Progenitor cell of endocrine pancreas (in vitro differentiated cells): Measurements from ENCODE around the gene RAD51B. TPM values are rescaled to one million over a fixed set of nuclear protein-coding genes. Genes with fewer than 3 reads are reported as not detected.

Source experiments
- DNase-seq: peaks from one replicate; pipeline ENCODE4 v3.0.0; 2021; ENCODE audit warnings: low spot score; ENCODE audit not compliant: unreplicated experiment
- H3K27ac Mint-ChIP-seq: 2 replicates; pipeline ENCODE4 v1.8.0; 2021; ENCODE audit warnings: mild to moderate bottlenecking, moderate library complexity, mixed read lengths
- H3K27me3 Mint-ChIP-seq: 2 replicates; pipeline ENCODE4 v1.8.0; 2021; ENCODE audit warnings: mixed read lengths
- H3K36me3 Mint-ChIP-seq: 2 replicates; pipeline ENCODE4 v1.8.0; 2022; ENCODE audit warnings: mixed read lengths; ENCODE audit not compliant: insufficient read depth
- H3K4me1 Mint-ChIP-seq: 2 replicates; pipeline ENCODE4 v1.8.0; 2021; ENCODE audit warnings: low read depth, mixed read lengths
- H3K4me3 Mint-ChIP-seq: 2 replicates; pipeline ENCODE4 v1.8.0; 2021; ENCODE audit warnings: low read depth, mild to moderate bottlenecking, moderate library complexity, mixed read lengths
- H3K9me3 Mint-ChIP-seq: 2 replicates; pipeline ENCODE4 v1.8.0; 2021; ENCODE audit warnings: low read depth, mixed read lengths
- total RNA-seq: library from RNA; stranded (reverse); gene quantifications from 2 replicates; pipeline ENCODE4 v1.2.1, GENCODE V29; 2021
- TF ChIP-seq, protein P1 (sequence below): fragments of 200-600 bp; sonication (generic); IDR thresholded peaks from one replicate; pipeline ENCODE4 v1.5.0; 2021; ENCODE audit warnings: antibody characterized with exemption, mild to moderate bottlenecking; ENCODE audit not compliant: unreplicated experiment

RAD51B gene
- total RNA-seq, 1 donor from 2014 or later, result 24.7 TPM

DNA sequence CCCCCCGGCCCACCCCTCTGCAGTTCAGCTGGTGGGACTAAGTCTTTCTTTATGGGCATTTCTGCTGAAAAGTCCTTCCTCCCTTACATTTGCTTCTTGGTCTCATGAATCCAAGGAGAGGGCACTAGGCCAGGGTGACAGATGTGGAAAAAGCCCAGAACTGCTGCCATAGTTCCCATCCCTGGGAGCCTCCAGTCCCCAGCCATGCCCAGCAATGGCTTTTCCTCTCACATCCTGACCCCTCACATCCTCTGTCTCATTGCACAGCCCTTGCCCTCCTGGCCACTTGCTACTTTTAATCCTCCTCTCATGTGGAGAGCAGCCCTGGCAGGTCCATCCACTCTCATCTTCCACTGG lies 850.8 kb downstream of the RAD51B start:
- Mint-ChIP-seq H3K27me3 (no peaks in the 10 kb centered on the region), H3K4me3 (no peak overlapping the region), H3K4me1 (peaks cover 11% of the 10 kb centered on the region), H3K36me3 (no peaks in the 10 kb centered on the region), H3K27ac (no peak overlapping the region), H3K9me3 (no peaks in the 10 kb centered on the region)
- TF ChIP-seq, protein P1, sequence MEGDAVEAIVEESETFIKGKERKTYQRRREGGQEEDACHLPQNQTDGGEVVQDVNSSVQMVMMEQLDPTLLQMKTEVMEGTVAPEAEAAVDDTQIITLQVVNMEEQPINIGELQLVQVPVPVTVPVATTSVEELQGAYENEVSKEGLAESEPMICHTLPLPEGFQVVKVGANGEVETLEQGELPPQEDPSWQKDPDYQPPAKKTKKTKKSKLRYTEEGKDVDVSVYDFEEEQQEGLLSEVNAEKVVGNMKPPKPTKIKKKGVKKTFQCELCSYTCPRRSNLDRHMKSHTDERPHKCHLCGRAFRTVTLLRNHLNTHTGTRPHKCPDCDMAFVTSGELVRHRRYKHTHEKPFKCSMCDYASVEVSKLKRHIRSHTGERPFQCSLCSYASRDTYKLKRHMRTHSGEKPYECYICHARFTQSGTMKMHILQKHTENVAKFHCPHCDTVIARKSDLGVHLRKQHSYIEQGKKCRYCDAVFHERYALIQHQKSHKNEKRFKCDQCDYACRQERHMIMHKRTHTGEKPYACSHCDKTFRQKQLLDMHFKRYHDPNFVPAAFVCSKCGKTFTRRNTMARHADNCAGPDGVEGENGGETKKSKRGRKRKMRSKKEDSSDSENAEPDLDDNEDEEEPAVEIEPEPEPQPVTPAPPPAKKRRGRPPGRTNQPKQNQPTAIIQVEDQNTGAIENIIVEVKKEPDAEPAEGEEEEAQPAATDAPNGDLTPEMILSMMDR, result no peak
- DNase-seq, result no peak

DNA sequence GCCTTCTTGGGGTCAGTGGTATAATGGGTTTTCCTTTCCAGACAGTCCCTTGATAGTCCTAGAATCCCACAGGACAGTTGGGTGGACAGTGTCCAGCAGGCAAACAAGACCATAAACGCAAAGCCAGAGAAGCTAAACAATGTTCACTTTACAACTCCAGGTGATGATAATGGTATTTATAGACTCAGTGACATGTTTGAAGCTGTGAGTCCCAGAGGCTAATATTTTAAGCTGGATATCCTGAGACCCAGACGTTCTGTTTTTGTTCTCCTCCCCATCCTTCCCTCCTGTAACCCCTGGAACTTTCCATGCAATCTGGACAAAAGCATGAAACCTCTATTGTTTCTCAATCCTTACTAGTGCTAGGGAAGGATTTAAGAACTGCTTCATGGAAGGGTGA lies 852.3 kb downstream of the RAD51B start:
- Mint-ChIP-seq H3K4me1 (peaks cover 10% of the 10 kb centered on the region), H3K36me3 (no peaks in the 10 kb centered on the region), H3K4me3 (no peak overlapping the region), H3K27me3 (no peaks in the 10 kb centered on the region), H3K27ac (no peak overlapping the region), H3K9me3 (no peaks in the 10 kb centered on the region)
- TF ChIP-seq, protein P1, result no peak
- no peak for DNase-seq

DNA sequence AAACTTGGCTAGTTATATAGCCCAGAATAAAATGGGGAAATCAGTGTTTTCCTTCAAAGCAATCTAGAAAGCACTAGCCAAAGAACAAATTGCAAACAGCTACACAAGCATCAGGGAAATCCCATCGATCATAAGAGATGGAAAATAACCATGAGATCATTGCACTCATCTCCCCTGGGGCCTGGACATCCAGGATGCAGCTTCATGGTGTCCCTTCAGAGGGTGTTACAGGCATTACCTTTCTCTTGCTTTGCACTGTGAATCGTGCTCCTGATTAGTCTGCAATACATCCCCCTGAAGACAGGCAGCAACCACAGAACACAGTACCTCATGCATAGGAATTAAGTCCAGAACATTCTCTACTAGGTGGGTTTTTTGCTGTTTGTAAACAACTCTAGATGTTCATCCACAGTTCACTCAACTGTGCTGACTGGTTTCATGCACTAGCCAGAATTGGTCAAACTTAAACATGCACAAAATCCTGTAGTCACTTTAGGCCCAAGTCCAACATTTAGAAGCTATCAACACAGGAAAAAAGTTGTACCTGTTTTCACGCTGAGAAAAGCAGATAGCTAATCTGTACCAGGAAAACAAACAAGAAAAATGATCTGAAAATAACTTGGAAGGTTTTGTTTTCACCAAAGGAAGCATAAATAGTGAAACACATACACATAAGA lies 853.2 kb downstream of the RAD51B start:
- no peak for DNase-seq
- Mint-ChIP-seq H3K9me3 (no peaks in the 10 kb centered on the region), H3K36me3 (no peaks in the 10 kb centered on the region), H3K4me3 (no peak overlapping the region), H3K4me1 (peaks cover 4% of the 10 kb centered on the region), H3K27me3 (no peaks in the 10 kb centered on the region), H3K27ac (peak overlapping the region; percentile 8)
- TF ChIP-seq, protein P1, result no peak

DNA sequence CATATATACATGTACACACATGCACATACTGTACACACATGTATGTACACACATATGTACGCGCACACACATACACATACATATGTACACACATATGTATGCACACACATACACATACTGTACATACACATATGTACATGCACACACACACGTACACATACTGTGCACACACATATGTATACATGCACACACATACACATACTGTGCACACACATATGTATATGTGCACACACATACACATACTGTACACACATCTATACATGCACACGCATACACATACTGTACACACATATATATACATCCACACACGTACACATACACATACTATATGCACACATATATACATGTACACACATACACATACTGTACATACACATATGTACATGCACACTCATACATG lies 853.9 kb downstream of the RAD51B start:
- Mint-ChIP-seq H3K9me3 (no peaks in the 10 kb centered on the region), H3K4me3 (no peak overlapping the region), H3K4me1 (peaks cover 4% of the 10 kb centered on the region), H3K27ac (no peak overlapping the region), H3K36me3 (no peaks in the 10 kb centered on the region), H3K27me3 (no peaks in the 10 kb centered on the region)
- no peak for DNase-seq
- TF ChIP-seq, protein P1, result no peak

DNA sequence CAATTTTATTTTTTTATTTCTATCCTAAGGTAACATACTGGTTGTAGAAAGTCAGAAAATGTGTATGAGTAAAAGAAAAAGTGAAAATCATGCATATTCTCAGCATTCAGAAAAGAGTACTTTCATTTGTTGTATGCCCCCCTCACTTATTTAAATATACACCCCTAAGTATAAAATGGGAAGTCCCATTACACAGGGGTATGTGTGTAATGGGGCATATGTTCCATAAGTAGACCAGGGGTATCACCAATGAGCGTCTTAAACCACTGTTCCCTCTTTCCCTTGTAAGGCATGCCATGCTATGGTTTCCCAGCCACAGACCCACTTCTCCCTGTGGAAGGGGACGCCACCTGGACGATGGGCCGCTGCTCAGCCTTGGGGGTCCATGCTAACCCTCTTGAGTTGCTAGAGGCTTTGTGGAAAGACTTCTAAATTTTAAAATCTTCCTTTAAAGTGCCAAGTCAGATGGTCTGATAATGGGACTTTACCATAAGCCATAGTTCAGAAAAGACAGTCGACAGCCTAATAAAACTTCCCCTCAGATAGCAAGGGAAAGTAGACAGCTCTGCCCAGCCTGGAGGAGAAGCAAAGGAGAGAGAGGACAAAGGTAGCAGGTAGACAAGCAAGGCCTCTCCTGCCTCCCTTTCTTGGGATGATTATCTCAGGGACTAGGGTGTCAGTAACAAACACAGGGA lies 855.1 kb downstream of the RAD51B start:
- Mint-ChIP-seq H3K4me1 (peaks cover 5% of the 10 kb centered on the region), H3K4me3 (no peak overlapping the region), H3K27me3 (no peaks in the 10 kb centered on the region), H3K9me3 (peaks cover 2% of the 10 kb centered on the region), H3K36me3 (no peaks in the 10 kb centered on the region), H3K27ac (no peak overlapping the region)
- DNase-seq, result no peak
- TF ChIP-seq, protein P1, result no peak
